Endothelial cell of umbilical vein (primary cell): ENCODE results near the gene WNT7B.

ENCODE experiments used
- CTCF ChIP-seq, 2 donors: IDR thresholded peaks; 1 replicate in 1 of 2; 2 replicates in 1 of 2; pipeline ENCODE4 v1.5.1; 2011; ENCODE audit warnings: low read length in 2 of 2, mild to moderate bottlenecking in 2 of 2, moderate library complexity in 2 of 2, control low read depth in 1 of 2, inconsistent platforms in 1 of 2, low read depth in 1 of 2; ENCODE audit not compliant: insufficient read depth in 1 of 2; ENCODE audit errors: extremely low read depth in 1 of 2
- EZH2 ChIP-seq: IDR thresholded peaks from 2 replicates; pipeline ENCODE4 v1.6.1; 2012; ENCODE audit warnings: borderline replicate concordance, low read depth, mild to moderate bottlenecking, moderate library complexity, low read length, inconsistent platforms; ENCODE audit not compliant: severe bottlenecking
- POLR2A ChIP-seq: IDR thresholded peaks from 2 replicates; pipeline ENCODE4 v1.6.1; 2012; ENCODE audit warnings: low read depth, mild to moderate bottlenecking, control low read depth, low read length
- POLR2AphosphoS5 ChIP-seq: IDR thresholded peaks from 2 replicates; pipeline ENCODE4 v1.6.1; 2012; ENCODE audit warnings: low read depth, mild to moderate bottlenecking, control low read depth, low read length, moderate library complexity; ENCODE audit not compliant: insufficient read depth

GRCh38 chr22:46001426-46002106, 24.6 kb upstream of the WNT7B start:
- TF ChIP-seq POLR2A (no peak), CTCF (IDR thresholded peaks at IDR 0.05; ENCODE audit: extremely low read depth in 1 of 2, insufficient read depth in 1 of 2, low read depth in 1 of 2, low read length in 2 of 2) (no peak), EZH2 (no peak), POLR2AphosphoS5 (no peak)
